Activated naive CD4-positive, alpha-beta T cell treated with Interleukin-2 at 50 U/mL for 16 hours (primary cell): Measurements from ENCODE around the gene RELB.
"Not testable (repeated sequence)": the region's sequence is repeated elsewhere in the genome, so short reads cannot be mapped to it uniquely, and the experiment has no call there.

Source experiments
- DNase-seq: peaks from one replicate; pipeline ENCODE4 v3.0.0-alpha.2; 2020

RELB gene

GRCh38 chr19:44987148-44987675, 14.1 kb upstream of the RELB start:
- no peak for DNase-seq

- no peak for DNase-seq
Observed at GRCh38 chr19:44988273-44988672, 13.0 kb upstream of the RELB start.

DNA sequence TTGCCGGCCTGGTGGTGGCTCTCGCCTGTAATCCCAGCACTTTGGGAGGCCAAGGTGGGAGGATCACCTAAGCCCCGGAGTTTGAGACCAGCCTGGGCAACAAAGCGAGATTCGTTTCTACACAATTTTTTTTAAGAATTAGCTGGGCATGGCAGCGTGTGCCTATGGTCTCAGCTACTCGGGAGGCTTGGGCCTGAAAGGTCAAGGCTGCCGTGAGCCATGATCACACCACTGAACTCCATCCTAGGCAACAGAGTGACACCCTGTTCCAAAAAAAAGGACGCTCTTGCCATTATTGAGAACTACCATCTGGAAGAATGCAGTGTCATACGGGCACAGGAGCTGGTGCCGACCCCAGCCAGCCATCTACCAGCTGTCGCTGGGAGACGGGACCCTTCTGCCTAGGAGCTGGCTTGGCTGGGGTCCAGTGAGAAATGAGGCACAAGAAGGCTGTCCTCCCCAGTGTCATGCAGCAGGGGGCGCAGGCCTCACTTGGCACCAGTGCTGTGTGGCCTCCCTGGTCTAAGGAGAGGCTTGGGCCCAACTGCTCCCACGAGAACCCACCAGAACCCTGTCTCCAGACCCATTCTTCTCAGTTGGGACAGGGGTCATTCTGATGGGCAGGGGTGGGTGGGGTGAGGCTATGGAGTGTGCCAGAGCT, 12.2 kb upstream of the RELB start:
- DNase-seq = peak; percentile 72

- no peak for DNase-seq
Observed at GRCh38 chr19:44990459-44990858, 10.8 kb upstream of the RELB start.

GRCh38 chr19:44990966-44991365, 10.3 kb upstream of the RELB start:
- no peak for DNase-seq

DNA sequence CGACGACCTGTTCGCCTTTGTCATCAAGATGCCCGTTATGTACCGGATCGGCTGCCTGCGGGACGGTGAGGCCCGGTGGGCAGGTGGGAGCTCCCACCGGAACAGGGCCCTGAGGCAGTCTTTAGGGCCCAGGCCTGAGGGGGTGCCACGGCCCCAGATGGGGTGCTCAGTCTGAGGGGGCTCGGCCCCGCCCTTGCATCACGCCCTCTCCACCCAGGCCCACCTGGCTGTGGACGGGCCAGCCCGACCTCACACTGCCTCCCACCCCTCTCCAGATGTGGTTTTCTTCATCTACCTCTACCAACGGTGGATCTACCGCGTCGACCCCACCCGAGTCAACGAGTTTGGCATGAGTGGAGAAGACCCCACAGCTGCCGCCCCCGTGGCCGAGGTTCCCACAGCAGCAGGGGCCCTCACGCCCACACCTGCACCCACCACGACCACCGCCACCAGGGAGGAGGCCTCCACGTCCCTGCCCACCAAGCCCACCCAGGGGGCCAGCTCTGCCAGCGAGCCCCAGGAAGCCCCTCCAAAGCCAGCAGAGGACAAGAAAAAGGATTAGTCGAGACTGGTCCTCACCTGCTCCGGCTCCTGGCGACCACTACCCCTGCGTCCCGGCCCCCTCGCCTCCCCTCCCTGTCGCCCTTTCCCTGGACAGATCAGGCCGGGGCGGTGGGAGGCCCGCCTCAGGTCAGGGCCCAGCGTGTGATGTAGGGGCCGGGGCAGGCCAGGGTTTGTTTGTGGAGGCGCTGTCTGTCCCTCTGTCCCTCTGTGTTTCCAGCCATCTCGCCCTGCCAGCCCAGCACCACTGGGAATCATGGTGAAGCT, 8.7 kb upstream of the RELB start:
- no peak for DNase-seq

- DNase-seq = no peak
Observed at GRCh38 chr19:44993526-44993925, 7.7 kb upstream of the RELB start.

GRCh38 chr19:44993926-44994537, 7.2 kb upstream of the RELB start:
- no peak for DNase-seq

DNA sequence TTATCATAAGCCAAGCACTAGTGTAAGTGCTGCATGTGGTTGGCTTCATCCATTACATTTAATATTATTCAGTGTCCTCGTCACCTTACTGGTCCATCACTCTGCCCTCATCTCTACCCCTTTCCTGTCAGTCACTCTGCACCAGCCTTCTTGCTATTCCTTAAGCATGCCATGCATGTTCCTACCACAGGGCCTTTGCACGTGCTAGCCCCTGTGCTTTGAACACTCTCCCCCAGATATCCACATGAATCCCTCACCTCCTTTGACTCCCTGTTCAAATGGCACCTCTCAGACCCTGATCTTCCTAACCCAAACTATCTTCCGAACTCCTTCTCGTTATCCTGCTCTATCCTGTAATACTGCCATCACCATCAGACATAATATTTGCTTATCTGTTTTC, 3.2 kb upstream of the RELB start:
- DNase-seq = no peak

DNA sequence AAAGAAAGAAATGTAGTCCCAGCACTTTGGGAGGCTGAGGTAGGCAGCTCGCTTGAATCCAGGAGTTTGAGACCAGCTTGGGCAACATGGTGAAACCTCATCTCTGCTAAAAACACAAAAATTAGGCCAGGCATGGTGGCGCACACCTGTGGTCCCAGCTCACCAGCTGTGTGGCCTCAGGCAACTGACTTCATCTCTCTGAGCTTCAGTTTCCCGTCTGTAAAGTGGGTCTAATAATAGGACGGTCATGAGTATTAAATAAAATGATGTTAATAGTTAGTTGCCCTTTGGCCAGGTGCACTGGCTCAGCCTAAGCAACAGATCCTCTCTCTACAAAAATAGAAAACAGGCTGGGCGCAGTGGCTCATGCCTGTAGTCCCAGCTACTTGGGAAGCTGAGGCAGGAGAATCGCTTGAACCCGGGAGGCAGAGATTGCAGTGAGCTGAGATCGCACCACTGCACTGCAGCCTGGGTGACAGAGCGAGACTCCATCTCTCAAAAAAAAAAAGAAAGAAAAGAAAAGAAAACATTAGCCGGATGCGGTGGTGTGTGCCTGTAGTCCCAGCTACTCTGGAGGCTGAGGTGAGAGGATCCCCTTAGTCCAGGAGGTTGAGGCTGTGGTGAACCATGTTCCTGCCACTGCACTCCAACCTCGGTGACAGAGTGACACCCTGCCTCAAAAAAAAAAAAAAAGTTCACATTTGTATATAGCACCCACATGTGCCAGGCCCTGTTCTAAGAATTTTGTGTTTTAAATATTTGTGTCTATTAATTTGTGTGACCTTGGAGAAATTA, 1.9 kb upstream of the RELB start:
- DNase-seq = not testable (repeated sequence)

DNA sequence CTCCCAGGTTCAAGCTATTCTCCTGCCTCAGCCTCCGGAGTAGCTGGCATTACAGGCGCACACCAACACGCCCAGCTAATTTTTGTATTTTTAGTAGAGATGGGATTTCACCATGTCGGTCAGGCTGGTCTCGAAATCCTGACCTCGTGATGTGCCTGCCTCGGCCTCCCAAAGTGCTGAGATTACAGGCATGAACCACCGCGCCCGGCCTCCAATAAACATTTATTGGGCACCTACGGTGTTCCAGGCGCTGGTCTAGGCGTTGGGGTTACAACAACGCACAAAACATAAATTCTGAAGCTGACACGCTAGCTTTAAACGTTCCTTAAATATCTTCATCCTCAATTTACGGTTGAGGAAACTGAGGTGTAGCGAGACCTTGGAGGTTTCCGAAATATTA, 599 bp upstream of the RELB start:
- DNase-seq = not testable (repeated sequence)

- DNase-seq = no peak
Observed at GRCh38 chr19:45003485-45003884, 2.2 kb downstream of the RELB start.

DNA sequence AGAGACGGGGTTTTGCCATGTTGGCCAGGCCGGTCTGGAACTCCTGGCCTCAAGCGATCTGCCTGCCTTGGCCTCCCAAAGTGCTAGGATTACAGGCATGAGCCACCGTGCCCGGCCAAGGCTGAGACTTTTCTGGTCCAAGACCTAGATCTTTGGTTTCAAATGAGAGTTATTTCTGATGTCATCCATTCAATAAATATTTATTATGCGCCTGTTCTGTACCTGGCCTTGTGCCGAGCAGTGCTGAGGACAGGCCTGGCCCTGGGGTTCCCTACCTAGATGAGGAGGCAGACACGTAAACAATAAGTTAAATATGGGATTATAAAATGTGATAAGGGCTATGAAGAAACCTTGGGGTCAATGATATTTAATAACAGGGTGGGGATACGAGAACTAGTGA, 4.5 kb downstream of the RELB start:
- DNase-seq = no peak

GRCh38 chr19:45008552-45008951, 7.3 kb downstream of the RELB start:
- DNase-seq = no peak

GRCh38 chr19:45009625-45010255, 8.5 kb downstream of the RELB start:
- no peak for DNase-seq

- no peak for DNase-seq
Observed at GRCh38 chr19:45010306-45010705, 9.0 kb downstream of the RELB start.

DNA sequence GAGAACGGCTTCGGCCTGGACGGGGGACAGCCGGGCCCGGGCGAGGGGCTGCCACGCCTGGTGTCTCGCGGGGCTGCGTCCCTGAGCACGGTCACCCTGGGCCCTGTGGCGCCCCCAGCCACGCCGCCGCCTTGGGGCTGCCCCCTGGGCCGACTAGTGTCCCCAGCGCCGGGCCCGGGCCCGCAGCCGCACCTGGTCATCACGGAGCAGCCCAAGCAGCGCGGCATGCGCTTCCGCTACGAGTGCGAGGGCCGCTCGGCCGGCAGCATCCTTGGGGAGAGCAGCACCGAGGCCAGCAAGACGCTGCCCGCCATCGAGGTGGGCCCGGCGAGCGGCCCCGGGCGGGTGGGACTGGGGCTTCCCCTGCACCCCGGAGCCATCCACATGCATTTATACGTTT, 10.7 kb downstream of the RELB start:
- no peak for DNase-seq

DNA sequence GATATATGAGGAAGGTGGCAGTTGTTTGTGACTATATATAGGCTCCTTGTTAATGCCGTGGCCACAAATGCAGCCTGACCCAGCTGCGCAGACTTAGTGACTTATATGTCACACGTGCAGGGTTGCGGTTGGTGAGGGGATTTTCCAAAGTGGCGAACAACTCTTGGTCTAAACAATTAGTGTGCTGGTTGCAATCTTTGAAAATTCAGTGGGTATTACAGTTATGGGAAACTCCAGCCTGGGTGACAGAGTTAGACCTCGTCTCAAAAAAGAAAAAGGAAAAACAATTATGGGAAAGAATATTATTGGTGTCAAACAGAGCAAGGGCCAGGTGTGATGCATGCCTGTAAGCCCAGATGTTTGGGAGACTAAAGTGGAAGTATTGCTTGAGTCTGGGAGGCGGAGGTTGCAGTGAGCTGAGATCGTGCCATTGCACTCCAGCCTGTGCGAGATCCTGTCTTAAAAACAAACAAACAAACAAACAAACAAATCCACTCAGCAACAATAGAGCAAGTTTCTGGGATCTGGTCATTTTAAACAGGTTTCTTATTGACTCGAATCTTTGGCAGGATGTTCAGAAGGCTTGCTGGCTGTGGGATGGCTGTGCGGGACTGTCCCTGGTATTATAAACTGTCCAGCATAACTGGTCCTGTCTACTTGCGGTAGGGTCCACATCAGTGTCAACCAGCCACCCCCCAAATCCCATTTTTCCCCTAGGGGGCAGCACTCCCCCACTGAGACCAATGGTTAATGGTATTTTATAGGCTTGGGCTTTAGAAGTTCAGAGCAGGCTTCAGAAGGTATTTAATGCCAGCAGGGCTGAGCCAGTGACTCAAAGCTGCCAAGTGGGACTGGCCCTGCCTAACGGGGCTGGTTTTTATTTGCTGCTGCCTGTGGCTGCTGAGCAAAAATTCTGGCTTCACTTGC, 15.4 kb downstream of the RELB start:
- DNase-seq = peak; percentile 86

GRCh38 chr19:45019187-45019586, 17.9 kb downstream of the RELB start:
- no peak for DNase-seq

DNA sequence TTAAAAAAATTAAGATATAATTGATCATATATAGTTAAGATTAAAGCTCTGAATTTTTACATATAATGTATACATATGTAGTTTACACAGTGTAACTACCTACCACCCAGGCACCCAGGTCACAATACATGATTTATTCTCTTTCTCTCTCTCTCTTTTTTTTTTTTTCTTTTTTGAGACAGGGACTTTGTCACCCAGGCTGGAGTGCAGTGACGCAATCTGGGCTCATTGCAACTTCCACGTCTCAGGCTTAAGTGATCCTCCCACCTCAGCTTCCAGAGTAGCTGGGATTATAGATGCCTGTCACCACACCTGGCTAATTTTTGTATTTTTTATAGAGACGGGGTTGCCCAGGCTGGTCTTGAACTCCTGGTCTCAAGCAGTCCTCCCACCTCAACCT, 18.8 kb downstream of the RELB start:
- DNase-seq = no peak

DNA sequence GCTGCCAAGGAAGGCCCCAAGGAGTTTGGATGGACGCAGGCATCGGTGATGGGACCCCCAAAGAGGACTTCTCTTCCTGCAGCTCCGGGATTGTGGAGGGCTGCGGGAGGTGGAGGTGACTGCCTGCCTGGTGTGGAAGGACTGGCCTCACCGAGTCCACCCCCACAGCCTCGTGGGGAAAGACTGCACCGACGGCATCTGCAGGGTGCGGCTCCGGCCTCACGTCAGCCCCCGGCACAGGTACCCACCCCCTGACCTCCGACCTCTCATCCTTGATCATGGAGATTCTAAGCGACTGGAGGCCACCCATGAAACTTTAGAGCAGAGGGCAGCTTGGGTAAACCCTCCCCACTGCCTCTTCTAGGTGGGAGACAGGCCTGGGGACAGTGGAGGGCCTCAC, 20.7 kb downstream of the RELB start:
- no peak for DNase-seq
